Activated naive CD8-positive, alpha-beta T cell treated with anti-CD3 and anti-CD28 coated beads for 36 hours (primary cell): ENCODE measurements around the gene PADI4. TPM values are rescaled to one million over a fixed set of nuclear protein-coding genes. Genes with fewer than 3 reads are reported as not detected.

ENCODE experiments used
- DNase-seq: peaks from one replicate; pipeline ENCODE4 v3.0.0; 2021
- H3K27ac Mint-ChIP-seq: one replicate; pipeline ENCODE4 v1.8.0; 2022; ENCODE audit warnings: mild to moderate bottlenecking, moderate library complexity, mixed read lengths
- H3K27me3 Mint-ChIP-seq: one replicate; pipeline ENCODE4 v1.8.0; 2022; ENCODE audit warnings: mild to moderate bottlenecking, mixed read lengths
- H3K36me3 Mint-ChIP-seq: one replicate; pipeline ENCODE4 v1.8.0; 2021; ENCODE audit warnings: mild to moderate bottlenecking, mixed read lengths
- H3K4me1 Mint-ChIP-seq: one replicate; pipeline ENCODE4 v1.8.0; 2021; ENCODE audit warnings: mixed read lengths
- H3K4me3 Mint-ChIP-seq: one replicate; pipeline ENCODE4 v1.8.0; 2022; ENCODE audit warnings: mild to moderate bottlenecking, moderate library complexity, mixed read lengths
- H3K9me3 Mint-ChIP-seq: one replicate; pipeline ENCODE4 v1.8.0; 2022; ENCODE audit warnings: mixed read lengths
- total RNA-seq, 2 experiments: library from RNA; stranded (reverse); gene quantifications; one replicate each; pipeline ENCODE4 v1.2.3, GENCODE V29; 2021

The PADI4 gene
- 1 to 10 TPM; 3.7 to 4.2 TPM for total RNA-seq

- Mint-ChIP-seq H3K36me3 (peaks cover under 1% of the 10 kb centered on the region), H3K27me3 (peaks cover 20% of the 10 kb centered on the region), H3K4me1 (peaks cover 4% of the 10 kb centered on the region), H3K4me3 (no peak within 1 kb of the TSS), H3K27ac (no peak within 1 kb of the TSS), H3K9me3 (peaks cover under 1% of the 10 kb centered on the region)
- no peak for DNase-seq
These were observed at the start of gene PADI4 for GRCh38 chr1:17307946-17308345. Gene PADI4 (plus strand): TSS chr1:17308197. CDS start chr1:17308223, 26 bp downstream.

- Mint-ChIP-seq H3K9me3 (peaks cover 5% of the 10 kb centered on the region), H3K27me3 (peaks cover 6% of the 10 kb centered on the region), H3K4me1 (no peaks in the 10 kb centered on the region), H3K4me3 (no peak overlapping the region), H3K36me3 (no peaks in the 10 kb centered on the region), H3K27ac (no peak overlapping the region)
- no peak for DNase-seq
These were observed 49.3 kb upstream of the PADI4 start for GRCh38 chr1:17258758-17259130.

GRCh38 chr1:17259233-17259873 is 48.6 kb upstream of the PADI4 start:
- H3K4me1 Mint-ChIP-seq: no peaks in the 10 kb centered on the region
- no peaks in the 10 kb centered on the region for H3K36me3 Mint-ChIP-seq
- H3K9me3 Mint-ChIP-seq: peaks cover 5% of the 10 kb centered on the region
- H3K27ac Mint-ChIP-seq: no peak overlapping the region
- peaks cover 6% of the 10 kb centered on the region for H3K27me3 Mint-ChIP-seq
- DNase-seq: no peak
- no peak overlapping the region for H3K4me3 Mint-ChIP-seq

GRCh38 chr1:17260264-17260663 is 47.7 kb upstream of the PADI4 start:
- Mint-ChIP-seq H3K9me3 (peaks cover 5% of the 10 kb centered on the region), H3K4me3 (no peak overlapping the region), H3K4me1 (no peaks in the 10 kb centered on the region), H3K27ac (no peak overlapping the region), H3K27me3 (peaks cover 6% of the 10 kb centered on the region), H3K36me3 (no peaks in the 10 kb centered on the region)
- no peak for DNase-seq

GRCh38 chr1:17260738-17261137 is 47.3 kb upstream of the PADI4 start:
- Mint-ChIP-seq H3K36me3 (no peaks in the 10 kb centered on the region), H3K4me3 (no peak overlapping the region)

GRCh38 chr1:17263936-17264335 is 44.1 kb upstream of the PADI4 start:
- no peak overlapping the region for H3K4me3 Mint-ChIP-seq
- no peaks in the 10 kb centered on the region for H3K36me3 Mint-ChIP-seq
- no peak overlapping the region for H3K27ac Mint-ChIP-seq
- H3K4me1 Mint-ChIP-seq: no peaks in the 10 kb centered on the region
- H3K27me3 Mint-ChIP-seq: peaks cover 6% of the 10 kb centered on the region
- H3K9me3 Mint-ChIP-seq: peaks cover 5% of the 10 kb centered on the region
- no peak for DNase-seq

More at GRCh38 chr1:17260738-17261137, 47.3 kb upstream of the PADI4 start:
- H3K27me3 Mint-ChIP-seq: peaks cover 6% of the 10 kb centered on the region
- H3K4me1 Mint-ChIP-seq: no peaks in the 10 kb centered on the region
- H3K27ac Mint-ChIP-seq: no peak overlapping the region
- H3K9me3 Mint-ChIP-seq: peaks cover 5% of the 10 kb centered on the region
- no peak for DNase-seq

GRCh38 chr1:17264470-17264869 is 43.5 kb upstream of the PADI4 start:
- Mint-ChIP-seq H3K27me3 (peaks cover 6% of the 10 kb centered on the region), H3K36me3 (no peaks in the 10 kb centered on the region), H3K27ac (no peak overlapping the region), H3K4me1 (no peaks in the 10 kb centered on the region), H3K4me3 (no peak overlapping the region), H3K9me3 (peaks cover 5% of the 10 kb centered on the region)
- DNase-seq: no peak

- no peak overlapping the region for H3K27ac Mint-ChIP-seq
- no peaks in the 10 kb centered on the region for H3K4me1 Mint-ChIP-seq
- no peaks in the 10 kb centered on the region for H3K36me3 Mint-ChIP-seq
- DNase-seq: no peak
- H3K9me3 Mint-ChIP-seq: peaks cover 5% of the 10 kb centered on the region
- no peak overlapping the region for H3K4me3 Mint-ChIP-seq
- H3K27me3 Mint-ChIP-seq: peaks cover 6% of the 10 kb centered on the region
These were observed 42.8 kb upstream of the PADI4 start for GRCh38 chr1:17265162-17265561.

GRCh38 chr1:17265950-17266349 is 42.0 kb upstream of the PADI4 start:
- H3K27me3 Mint-ChIP-seq: peaks cover 4% of the 10 kb centered on the region
- no peaks in the 10 kb centered on the region for H3K36me3 Mint-ChIP-seq
- peaks cover 5% of the 10 kb centered on the region for H3K9me3 Mint-ChIP-seq
- no peak for DNase-seq
- H3K27ac Mint-ChIP-seq: no peak overlapping the region
- no peak overlapping the region for H3K4me3 Mint-ChIP-seq
- no peaks in the 10 kb centered on the region for H3K4me1 Mint-ChIP-seq

- no peaks in the 10 kb centered on the region for H3K9me3 Mint-ChIP-seq
- H3K36me3 Mint-ChIP-seq: no peaks in the 10 kb centered on the region
- H3K27ac Mint-ChIP-seq: no peak overlapping the region
- H3K4me3 Mint-ChIP-seq: no peak overlapping the region
- DNase-seq: no peak
- no peaks in the 10 kb centered on the region for H3K4me1 Mint-ChIP-seq
- peaks cover 16% of the 10 kb centered on the region for H3K27me3 Mint-ChIP-seq
These were observed 36.9 kb upstream of the PADI4 start for GRCh38 chr1:17270891-17271765.

GRCh38 chr1:17272066-17272465 is 35.9 kb upstream of the PADI4 start:
- Mint-ChIP-seq H3K27ac (no peak overlapping the region), H3K4me1 (no peaks in the 10 kb centered on the region), H3K27me3 (peaks cover 16% of the 10 kb centered on the region), H3K9me3 (no peaks in the 10 kb centered on the region), H3K36me3 (no peaks in the 10 kb centered on the region), H3K4me3 (no peak overlapping the region)
- no peak for DNase-seq

GRCh38 chr1:17272646-17273045 is 35.4 kb upstream of the PADI4 start:
- H3K27ac Mint-ChIP-seq: no peak overlapping the region
- no peaks in the 10 kb centered on the region for H3K9me3 Mint-ChIP-seq
- H3K36me3 Mint-ChIP-seq: no peaks in the 10 kb centered on the region
- no peak for DNase-seq
- H3K27me3 Mint-ChIP-seq: peaks cover 16% of the 10 kb centered on the region
- no peaks in the 10 kb centered on the region for H3K4me1 Mint-ChIP-seq
- H3K4me3 Mint-ChIP-seq: no peak overlapping the region

GRCh38 chr1:17273096-17273495 is 34.9 kb upstream of the PADI4 start:
- no peaks in the 10 kb centered on the region for H3K4me1 Mint-ChIP-seq
- no peak for DNase-seq
- H3K27me3 Mint-ChIP-seq: peaks cover 16% of the 10 kb centered on the region
- no peaks in the 10 kb centered on the region for H3K9me3 Mint-ChIP-seq
- no peak overlapping the region for H3K4me3 Mint-ChIP-seq
- H3K27ac Mint-ChIP-seq: no peak overlapping the region
- no peaks in the 10 kb centered on the region for H3K36me3 Mint-ChIP-seq

- Mint-ChIP-seq H3K36me3 (no peaks in the 10 kb centered on the region), H3K4me3 (no peak overlapping the region), H3K9me3 (no peaks in the 10 kb centered on the region), H3K27ac (no peak overlapping the region), H3K27me3 (peaks cover 16% of the 10 kb centered on the region), H3K4me1 (no peaks in the 10 kb centered on the region)
- peak; percentile 47 for DNase-seq
These were observed 33.5 kb upstream of the PADI4 start for GRCh38 chr1:17274186-17275170.

GRCh38 chr1:17276568-17276967 is 31.4 kb upstream of the PADI4 start:
- H3K4me1 Mint-ChIP-seq: no peaks in the 10 kb centered on the region
- H3K27ac Mint-ChIP-seq: no peak overlapping the region
- no peaks in the 10 kb centered on the region for H3K36me3 Mint-ChIP-seq
- peaks cover 20% of the 10 kb centered on the region for H3K27me3 Mint-ChIP-seq
- DNase-seq: no peak
- no peaks in the 10 kb centered on the region for H3K9me3 Mint-ChIP-seq
- no peak overlapping the region for H3K4me3 Mint-ChIP-seq
